SIG-M5 treated with dmso at 0.1 percent for 504 hours (cell line): ENCODE results near the gene AP1G2.

Experiments
- DNase-seq: peaks from one replicate; lab custom pipeline; 2025; ENCODE audit not compliant: unreplicated experiment; lab: John Stamatoyannopoulos, UW

The AP1G2 gene

GRCh38 chr14:23559010-23559925 lies 8.3 kb downstream of the AP1G2 start:
- DNase-seq: peak; percentile 41

- no peak for DNase-seq
These were observed 9.1 kb downstream of the AP1G2 start for GRCh38 chr14:23558346-23559009.

DNA sequence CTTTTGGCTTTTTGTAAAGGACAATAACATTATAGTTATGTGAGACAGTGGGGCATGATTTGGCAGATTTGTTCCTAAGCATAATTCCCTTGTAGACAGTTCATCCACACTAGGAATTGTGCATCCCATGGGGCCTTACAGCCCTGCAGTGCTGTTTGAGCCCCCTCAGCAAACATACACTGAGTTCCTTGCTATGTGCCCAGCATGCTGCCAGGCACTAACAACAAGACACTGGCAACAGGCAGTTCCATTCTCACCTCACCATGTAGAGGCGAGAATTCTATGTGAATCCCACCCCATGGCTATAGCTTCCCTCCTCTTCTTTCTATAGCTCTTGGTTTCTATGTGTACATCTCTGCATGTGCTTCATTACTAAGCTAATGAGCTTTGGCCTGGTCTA lies 9.6 kb downstream of the AP1G2 start:
- no peak for DNase-seq

- peak; percentile 9 for DNase-seq
These were observed 10.1 kb downstream of the AP1G2 start for GRCh38 chr14:23557521-23557920.

DNA sequence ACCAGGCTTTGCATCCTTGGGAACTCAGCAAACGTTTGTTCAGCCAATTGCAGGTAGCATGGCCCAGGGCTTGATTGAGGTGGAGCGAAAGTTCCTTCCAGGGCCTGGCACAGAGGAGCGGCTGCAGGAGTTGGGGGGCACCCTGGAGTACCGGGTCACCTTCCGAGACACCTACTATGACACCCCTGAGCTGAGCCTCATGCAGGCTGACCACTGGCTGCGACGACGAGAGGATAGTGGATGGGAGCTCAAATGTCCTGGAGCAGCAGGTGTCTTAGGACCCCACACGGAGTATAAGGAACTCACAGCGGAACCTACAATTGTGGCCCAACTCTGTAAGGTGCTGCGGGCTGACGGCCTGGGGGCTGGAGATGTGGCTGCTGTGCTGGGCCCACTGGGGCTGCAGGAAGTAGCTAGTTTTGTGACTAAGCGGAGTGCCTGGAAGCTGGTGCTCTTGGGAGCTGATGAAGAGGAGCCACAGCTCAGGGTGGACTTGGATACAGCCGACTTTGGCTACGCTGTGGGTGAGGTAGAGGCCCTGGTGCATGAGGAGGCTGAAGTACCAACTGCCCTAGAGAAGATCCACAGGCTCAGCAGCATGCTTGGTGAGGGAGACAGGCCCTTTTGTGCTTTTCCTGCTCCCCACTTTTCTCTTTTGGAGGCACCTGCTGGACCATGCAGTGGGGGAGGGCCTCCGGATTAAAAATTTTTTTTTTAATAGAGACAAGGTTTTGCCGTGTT lies 10.7 kb downstream of the AP1G2 start:
- peak; percentile 42 for DNase-seq

DNA sequence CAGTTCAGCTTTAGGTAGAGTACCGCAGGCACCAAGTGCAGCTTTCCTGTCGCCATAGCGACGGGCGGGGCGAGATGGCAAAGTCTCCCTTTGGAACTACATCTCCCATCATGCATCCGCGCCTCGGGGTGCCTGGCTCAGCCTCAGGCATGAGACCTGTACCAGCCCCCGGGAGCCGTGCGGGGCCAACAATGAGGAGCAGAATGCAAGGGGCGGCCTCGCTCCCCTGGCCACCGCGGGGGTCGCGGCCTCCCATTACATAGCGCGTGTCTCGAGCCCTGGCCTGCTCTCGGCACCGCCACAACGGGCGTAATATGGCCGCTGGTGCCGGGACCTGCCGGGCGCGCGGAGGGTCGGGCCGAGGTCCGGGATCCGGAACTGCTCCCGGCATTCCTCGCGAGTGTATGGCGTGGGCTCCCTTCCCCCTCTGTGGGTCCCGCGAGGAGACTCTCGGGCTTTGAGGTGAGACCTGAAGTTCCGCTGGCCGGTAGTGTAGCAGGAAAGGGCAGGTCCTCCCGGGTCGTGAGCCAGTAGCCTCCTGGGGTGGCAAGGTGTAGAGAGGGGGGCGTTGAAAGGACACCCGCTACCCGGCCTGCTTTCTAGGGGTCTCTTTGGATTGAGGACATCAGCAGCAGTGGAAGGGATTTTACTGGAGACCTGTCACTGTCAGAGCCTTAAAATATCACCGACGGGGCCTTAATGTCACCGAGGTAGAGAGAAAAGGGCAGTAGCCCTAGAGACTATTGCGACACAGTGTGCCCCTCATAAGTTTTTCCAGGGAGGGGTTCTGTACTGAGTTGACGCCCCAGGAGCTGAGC lies 11.5 kb downstream of the AP1G2 start, which contains the start of gene THTPA:
TSS of gene THTPA (plus strand) at position 390 of the 818 bp plus-strand sequence. CDS start 487 bp downstream, outside the sequence.
- peak; percentile 85 for DNase-seq

DNA sequence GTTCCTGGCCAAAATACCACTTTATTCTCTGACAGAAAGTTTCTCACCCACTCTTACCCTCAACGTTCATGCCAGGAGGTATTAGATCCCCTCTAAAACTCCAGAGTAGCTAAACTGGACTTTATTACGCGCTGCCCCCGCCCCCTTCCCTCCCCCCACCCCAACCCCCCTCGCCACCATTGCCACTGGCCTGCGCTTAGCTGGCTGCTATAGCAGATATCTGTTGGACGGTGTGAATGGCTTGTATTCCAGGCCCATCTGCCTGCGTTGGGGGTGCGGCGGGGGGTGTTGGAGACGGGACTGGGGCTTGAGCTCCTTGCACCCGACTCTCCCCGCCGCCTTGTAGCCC lies 12.1 kb downstream of the AP1G2 start:
- no peak for DNase-seq

DNA sequence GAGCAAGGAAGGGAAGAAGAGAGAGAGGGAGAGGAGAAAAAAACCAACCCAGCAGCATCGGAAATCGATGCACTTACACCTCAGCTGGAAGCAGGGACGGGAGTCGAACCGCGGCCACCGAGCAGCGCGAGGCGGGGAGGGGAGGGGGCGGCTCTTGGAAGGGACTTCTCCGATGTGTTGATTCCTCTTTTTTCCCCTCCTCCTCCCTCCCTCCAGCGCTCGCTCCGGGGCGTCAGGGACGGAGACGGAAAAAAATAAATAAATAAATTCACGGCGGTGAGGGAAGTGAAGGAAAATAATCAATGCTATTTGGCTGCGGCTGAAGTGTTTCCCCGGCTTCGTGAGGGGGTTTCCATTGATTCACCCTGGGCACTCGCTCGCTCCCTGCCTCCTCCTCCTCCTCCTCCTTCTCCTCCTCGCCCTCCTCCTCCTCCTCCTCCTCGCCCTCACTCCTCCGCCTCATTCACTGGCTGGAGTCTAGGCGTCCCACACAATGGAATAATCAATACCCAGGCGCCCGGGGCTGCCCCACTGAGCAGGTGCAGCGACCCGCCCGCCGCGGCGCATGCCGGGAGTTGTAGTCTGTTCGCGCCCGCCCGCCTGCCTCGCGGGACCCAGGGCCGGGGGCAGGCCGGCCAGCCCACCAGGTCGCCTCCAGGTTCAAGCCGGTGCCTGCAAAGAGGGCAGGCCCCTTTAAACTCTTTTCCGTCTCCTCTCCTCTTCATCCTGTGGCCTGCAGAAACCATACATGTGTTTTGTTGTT lies 16.1 kb downstream of the AP1G2 start, which contains the start of gene ZFHX2:
TSS of gene ZFHX2 (minus strand) at position 500 of the 763 bp plus-strand sequence. CDS start 16,440 bp downstream, outside the sequence.
- peak; percentile 75 for DNase-seq

GRCh38 chr14:23550812-23551265 lies 16.8 kb downstream of the AP1G2 start:
- no peak for DNase-seq

- DNase-seq: no peak
These were observed 17.3 kb downstream of the AP1G2 start for GRCh38 chr14:23550131-23550811.

DNA sequence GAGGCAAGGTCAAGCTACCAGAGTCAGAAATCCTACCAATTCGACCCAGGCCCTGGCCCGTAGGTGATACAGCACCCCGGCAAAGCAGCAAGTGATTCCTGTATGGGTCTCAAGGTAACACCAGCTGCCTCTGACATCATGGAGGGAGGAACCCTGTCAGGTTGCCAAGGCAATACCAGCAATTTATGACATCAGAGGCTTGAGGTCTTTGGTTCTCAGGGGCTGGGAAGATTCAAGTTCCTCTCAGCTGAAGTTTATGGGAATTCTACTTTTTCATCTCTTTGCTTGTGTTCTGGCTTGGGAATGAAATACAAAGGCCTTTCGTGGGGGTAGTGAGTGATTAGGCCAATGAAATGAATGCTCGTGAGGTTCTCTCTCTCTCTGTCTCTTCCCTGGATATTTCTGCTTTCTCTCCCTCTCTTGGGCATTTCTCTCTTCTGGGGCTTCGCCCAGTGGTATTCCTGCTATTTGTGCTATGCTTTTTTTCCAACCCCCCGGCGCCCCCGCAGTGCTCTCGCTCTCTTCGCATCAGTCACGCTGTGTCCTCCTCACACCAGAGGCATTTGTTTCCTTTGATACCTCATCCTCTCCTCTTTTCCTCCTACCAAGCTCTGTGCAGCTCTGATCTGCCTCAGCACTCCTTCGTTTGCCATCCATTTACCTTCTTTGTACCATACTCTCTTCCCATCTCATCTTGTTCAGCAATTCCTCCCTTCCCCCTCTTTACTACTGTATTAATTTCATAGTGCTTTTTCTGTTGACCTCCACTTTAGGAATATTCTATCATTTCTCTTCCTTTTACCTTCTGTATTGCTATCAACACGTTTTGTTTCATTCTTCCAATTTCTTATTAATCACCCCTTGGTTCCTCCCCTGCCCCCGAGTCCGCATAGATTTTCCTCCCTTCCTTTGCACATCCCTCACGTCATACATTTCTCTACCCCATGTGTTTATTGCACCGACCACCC lies 19.0 kb downstream of the AP1G2 start:
- no peak for DNase-seq

DNA sequence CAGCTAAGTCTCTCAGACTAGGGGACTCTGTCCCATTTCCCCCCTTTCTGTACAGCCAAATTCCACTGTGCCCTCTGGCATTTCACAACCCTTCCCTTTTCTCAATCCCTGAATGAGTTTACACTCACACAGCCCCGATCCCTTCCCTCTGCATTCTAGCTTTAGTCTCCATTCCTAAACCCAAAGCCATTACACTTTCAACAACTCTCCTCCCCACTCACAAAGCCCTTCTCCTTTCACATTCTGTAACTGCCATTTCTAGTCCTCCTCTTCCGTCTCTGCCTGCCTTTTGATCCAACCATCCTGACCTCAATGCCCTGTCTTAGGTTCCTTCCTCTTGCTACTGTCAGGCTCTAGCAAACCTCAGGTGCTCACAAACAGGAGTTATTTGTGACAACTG lies 19.7 kb downstream of the AP1G2 start:
- DNase-seq: no peak

DNA sequence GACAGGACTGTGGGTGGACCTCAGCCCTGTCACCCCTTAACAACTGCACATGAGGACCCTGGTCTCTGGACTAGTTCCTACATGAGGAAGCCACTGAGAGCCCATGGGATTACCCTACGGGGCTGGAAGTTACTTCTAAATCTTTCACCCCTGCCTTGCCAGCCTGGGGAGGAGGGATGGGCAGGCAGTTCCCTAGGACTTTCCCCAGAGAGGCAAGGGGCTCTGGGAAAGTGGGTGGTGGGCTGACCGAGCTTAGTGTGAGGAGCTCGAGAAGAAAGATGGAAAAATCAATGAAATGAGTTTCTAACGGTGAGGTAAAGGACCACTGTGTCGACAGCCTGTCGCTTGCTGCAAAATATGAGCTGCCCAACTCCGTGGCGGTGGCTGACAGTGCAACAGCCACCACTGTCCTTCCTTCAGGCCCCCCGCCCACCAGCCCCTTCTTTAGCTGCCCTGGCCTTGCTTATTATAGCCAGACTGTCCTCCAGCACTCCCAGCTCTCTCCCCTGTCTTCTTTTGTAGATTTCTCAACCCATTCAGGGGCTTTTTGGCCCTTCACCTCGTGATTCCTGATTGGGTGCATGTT lies 21.0 kb downstream of the AP1G2 start:
- DNase-seq: no peak

- no peak for DNase-seq
These were observed 21.7 kb downstream of the AP1G2 start for GRCh38 chr14:23545740-23546365.

DNA sequence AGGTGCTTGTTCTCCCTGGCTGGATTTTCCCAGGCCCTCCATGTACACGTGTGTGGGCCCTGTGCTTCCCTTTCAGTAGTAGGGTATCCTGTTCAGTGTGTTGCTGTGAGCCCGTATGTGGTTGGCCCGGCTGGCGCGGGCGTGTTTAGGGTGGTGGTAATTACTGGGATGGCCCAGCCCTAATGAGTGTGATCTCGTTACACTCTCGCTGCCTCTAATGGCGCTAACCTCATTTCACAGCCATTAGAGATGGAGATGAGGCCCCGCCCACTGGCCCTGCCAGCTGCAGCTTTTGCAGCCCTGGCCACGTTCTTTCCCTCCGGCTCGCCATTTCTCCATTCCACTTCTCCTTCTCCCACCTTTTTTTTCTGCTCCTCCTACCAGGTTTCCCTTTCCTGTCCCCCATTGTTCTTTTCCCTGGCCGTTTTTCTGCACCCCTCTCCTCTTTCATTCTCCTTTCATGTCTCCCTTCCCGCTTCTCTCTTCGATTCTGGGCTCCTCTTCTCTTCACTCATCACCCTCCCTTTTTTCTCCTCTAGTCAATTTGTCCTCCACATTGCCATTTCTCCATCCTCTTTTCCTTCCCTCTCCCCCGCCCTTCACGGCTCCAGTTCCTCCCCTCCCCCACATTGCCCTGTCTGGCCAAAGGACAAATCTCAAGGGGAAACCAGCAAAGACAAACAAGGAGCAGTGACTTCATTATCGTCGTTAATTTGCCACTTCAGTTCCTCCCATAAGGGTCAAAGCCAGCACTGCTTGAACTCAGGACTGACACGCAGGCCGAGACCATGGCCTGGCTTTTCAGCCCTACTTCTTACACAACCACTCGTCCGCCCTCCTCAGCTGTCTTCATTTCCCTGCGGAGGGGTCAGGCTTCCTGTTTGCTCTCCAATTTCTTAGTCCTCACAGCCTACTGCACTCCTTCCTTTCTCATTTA lies 22.8 kb downstream of the AP1G2 start:
- no peak for DNase-seq

DNA sequence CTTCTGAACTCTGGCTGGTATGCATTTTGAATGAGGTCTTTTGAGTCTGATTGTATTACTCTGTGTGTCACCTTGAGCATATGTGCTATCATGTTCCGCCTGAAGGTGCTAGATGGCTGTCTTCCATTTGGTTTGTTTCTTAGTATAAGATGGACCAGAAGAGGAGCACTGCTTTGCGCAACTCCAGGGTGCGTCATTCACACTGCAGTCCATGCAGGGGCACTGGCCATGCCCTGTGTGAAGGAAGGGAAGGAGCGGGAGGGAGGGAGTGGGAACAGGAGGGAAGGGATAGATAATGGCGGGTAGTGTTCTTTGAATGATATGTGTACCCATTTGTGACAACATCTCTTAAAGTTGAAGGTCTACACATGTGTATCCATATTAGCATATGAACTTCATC lies 24.2 kb downstream of the AP1G2 start:
- DNase-seq: no peak
